Stimulated activated CD4-positive, alpha-beta T cell treated with anti-CD3 and anti-CD28 coated beads, Interleukin-12 subunit alpha, Interleukin-12 subunit beta, amount 100 ng/mL, for 48 hours (primary cell): ENCODE results near the gene TPST1.

Source experiments
- DNase-seq, 3 donors: peaks; one replicate each; pipeline ENCODE4 v3.0.0-alpha.2; 2020; ENCODE audit warnings: low read depth in 2 of 3, low spot score in 1 of 3

The TPST1 gene

GRCh38 chr7:66237906-66238772, 33.0 kb downstream of the TPST1 start:
- DNase-seq: no peak

DNA sequence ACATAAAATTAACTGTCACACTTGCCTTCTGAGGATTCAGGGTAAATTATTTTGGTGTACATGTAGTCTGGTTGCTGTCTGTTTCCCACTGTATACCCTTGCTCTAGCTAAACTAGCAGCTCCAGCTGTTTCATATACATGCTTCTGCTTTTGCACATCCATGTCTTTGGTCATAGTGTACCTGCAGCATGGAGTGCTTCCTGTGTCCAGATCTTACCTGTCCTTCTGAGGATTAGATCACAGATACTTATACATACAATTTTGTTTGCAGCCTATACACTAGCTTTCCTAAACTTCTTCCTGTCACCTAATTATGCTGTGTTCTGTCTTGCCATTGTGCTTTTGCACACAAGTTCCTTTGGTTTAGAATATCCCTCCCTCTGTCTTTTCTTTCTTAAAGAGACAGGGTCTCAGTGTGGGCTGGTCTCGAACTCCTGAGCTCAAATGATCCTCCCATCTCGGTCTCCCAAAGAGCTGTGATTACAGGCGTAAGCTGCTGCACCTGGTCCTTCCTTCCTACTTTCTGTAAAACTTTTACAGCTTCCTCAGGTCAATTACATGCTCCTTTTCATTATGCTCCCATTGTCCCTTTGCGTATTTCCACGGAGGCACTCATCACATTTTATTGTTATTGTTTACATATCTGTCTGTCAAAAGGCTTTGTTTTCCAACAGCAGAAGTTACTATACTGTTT, 33.8 kb downstream of the TPST1 start:
- DNase-seq: no peak

GRCh38 chr7:66239467-66239856, 34.3 kb downstream of the TPST1 start:
- no peak for DNase-seq

DNA sequence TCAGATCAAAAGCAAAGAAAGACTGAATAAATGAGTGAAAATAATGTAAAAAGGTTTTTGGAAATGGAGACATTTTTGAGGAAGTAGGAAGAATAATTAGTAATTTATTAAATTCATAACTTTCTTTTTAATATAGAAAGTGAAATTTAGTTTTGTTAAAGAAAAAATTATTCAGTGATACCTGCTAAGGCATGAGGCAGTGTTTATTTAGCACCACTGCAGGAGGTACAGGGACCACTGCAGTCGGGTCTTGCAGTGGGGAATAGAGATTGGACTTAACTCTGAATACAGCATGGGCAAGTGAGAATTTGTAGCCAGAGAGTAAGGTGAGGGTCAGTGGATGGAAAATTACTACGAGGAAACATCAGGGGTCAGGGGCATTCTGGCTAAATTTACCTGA, 39.9 kb downstream of the TPST1 start:
- no peak for DNase-seq

DNA sequence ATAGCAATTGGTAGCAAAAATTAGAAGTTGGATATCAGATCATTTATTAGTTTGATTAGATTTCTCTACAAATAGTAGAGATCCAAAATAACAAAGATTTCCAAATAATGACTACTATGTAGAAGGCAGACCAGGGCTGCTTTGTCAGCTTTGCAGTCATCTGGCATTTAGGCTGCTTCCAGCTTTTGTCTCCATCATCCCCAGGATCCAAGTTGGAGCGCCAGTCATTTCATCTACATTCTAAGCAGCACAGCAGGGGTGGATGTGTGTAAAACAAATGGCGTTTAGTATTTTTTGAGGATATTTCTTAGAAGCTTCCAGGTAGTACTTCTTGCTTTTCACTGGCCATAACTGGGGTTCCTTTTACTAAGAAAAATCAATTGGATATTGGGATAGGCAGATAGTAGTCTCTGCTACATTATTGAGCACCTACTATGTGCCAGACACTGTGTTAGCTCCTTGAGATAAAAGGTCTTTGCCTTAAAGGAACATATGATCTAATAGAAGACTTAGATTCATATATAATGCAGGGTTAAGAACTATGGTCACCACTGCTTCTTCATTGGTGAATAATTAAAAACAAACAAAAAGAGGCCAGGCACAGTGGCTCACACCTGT, 41.5 kb downstream of the TPST1 start:
- DNase-seq: no peak

DNA sequence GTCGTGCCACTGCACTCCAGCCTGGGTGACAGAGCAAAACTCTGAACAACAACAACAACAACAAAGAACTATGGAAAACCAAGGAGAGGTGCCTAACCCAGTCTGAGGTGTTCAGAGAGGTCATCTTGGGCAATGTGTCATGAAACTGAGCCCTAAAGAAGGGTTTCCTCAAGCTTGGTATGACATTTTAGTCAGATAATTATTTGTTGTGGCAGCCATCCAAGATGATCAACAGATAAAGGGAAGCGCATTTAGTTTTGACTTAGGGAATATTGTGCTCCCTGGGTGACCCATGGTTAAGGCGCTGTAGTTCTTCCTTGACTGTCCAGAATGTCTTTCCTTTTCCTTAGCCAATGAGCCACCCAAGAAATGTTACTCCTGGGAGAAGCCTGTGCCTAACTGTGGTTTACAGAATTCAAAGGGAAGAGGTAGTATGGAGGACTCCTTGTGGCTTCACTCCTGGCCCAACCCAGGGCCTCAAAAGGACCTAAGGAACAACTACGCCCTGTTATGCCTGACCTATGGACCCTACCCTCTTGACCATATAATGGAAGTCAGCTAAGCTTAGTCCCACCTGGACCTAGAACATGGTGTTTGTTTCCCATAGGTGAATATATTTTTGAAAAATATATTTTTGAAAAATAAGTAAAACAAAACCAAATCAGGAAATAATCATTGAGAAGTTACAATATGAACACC, 42.4 kb downstream of the TPST1 start:
- DNase-seq: no peak

GRCh38 chr7:66250711-66251110, 45.6 kb downstream of the TPST1 start:
- DNase-seq: no peak

- DNase-seq: no peak
Observed at GRCh38 chr7:66255534-66256100, 50.5 kb downstream of the TPST1 start.

- DNase-seq: no peak
Observed at GRCh38 chr7:66256281-66256680, 51.1 kb downstream of the TPST1 start.

GRCh38 chr7:66257481-66257880, 52.3 kb downstream of the TPST1 start:
- DNase-seq: no peak

DNA sequence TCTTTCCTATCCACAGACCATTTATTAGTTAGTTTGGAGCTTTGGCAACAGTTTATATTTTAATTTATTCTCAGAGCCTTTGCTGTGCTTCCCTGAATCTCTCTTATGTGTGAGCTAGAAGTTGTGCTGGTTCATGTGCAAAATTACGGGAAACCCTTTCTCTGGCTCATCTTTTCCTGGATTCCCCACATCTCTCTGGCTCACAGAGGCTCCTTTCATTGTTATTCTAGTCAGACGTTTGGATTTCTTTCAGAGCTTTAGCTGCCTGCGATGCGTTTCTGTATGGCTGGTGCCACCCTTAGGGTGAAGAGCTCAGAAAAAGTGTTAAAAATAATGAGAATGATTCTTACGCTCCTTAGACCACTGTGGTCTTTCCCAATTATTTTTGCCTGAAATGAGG, 53.3 kb downstream of the TPST1 start:
- no peak for DNase-seq

DNA sequence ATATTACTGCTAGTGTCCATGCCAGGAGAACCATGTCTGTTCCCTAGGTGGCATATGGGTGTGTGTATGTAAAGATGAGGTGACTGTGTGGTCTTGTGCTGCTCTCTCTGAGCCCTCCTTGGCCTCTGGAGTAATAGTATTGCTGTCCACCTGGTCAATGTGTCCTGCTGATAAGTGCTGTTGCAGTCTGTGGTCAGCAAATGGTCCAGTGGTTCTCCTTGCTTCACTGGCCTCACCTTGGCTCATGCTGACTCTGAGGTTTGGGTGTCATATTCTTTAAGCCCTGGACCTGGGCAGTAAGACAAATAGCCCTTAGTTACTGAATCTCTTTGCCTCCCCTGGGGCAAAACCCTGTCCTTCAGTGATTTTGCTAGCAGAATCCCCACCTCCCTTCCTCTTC, 56.8 kb downstream of the TPST1 start:
- DNase-seq: no peak

GRCh38 chr7:66263936-66264335, 58.8 kb downstream of the TPST1 start:
- no peak for DNase-seq

- no peak for DNase-seq
Observed at GRCh38 chr7:66265566-66265965, 60.4 kb downstream of the TPST1 start.

GRCh38 chr7:66267249-66267648, 62.1 kb downstream of the TPST1 start:
- DNase-seq: no peak

GRCh38 chr7:66269978-66270377, 64.8 kb downstream of the TPST1 start:
- DNase-seq: no peak

- no peak for DNase-seq
Observed at GRCh38 chr7:66272321-66272720, 67.2 kb downstream of the TPST1 start.

- no peak for DNase-seq
Observed at GRCh38 chr7:66276363-66276762, 71.2 kb downstream of the TPST1 start.

DNA sequence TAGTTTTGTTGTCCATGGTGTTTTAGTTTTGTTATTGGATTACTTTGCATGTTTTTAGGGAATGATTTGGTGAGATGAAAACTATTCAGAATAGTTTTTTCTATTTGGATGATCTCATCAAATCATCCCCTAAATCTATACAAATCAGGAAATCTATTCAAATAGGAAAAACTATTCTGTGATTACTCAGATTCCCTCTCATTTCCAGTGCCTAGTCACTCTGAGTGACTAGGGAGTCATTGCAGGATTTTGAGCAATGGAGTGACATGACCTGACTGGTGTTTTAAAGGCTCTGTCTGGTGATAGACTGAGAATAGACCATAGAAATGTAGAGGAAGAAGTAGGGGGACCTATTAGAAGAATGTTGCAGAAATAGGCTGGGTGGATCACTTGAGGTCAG, 72.4 kb downstream of the TPST1 start:
- DNase-seq: no peak

- DNase-seq: no peak
Observed at GRCh38 chr7:66279912-66280311, 74.8 kb downstream of the TPST1 start.
